Measurements from ENCODE around the gene KHDRBS2. TPM values are rescaled to one million over a fixed set of nuclear protein-coding genes. Genes with fewer than 3 reads are reported as not detected.

The KHDRBS2 gene
- polyA plus RNA-seq, 1 donor (not counting 4 experiments of a cell fraction or from before 2014, with no cell fraction given), result not detected

- Histone ChIP-seq H3K9ac (ENCODE audit: control insufficient read depth, extremely low read depth, insufficient read depth, low read length) (no peak overlapping the region), H3K27me3 (ENCODE audit: control insufficient read depth, extremely low read depth, insufficient read depth, low read length) (no peaks in the 10 kb centered on the region), H3K9me3 (ENCODE audit: control insufficient read depth, low read depth, low read length) (no peaks in the 10 kb centered on the region), H4K20me1 (ENCODE audit: control insufficient read depth, extremely low read depth, insufficient read depth, low read length) (no peaks in the 10 kb centered on the region), H3K9me1 (ENCODE audit: control insufficient read depth, extremely low read depth, insufficient read depth, low read length) (no peaks in the 10 kb centered on the region), H2AFZ (ENCODE audit: control insufficient read depth, low read length) (no peak overlapping the region), H3K4me3 (ENCODE audit: control insufficient read depth in 2 of 3, extremely low read depth in 1 of 3, insufficient read depth in 2 of 3, low read depth in 1 of 3, low read length in 3 of 3) (no peak overlapping the region), H3K36me3 (ENCODE audit: control insufficient read depth in 2 of 2, extremely low read depth in 1 of 2, insufficient read depth in 2 of 2, low read length in 2 of 2) (no peaks in the 10 kb centered on the region), H3K4me2 (ENCODE audit: control insufficient read depth, extremely low read depth, insufficient read depth, low read depth, low read length) (no peak overlapping the region), H3K4me1 (ENCODE audit: control insufficient read depth, extremely low read depth, insufficient read depth, low read length) (no peaks in the 10 kb centered on the region), H3K27ac (ENCODE audit: control insufficient read depth, insufficient read depth, low read length) (no peak overlapping the region), H3K79me2 (ENCODE audit: control insufficient read depth, insufficient read depth, low read length) (no peaks in the 10 kb centered on the region)
- FAIRE-seq (no peak), DNase-seq (ENCODE audit: low read depth, low spot score) (no peak)
- dilution Hi-C loops (cut with MboI; ENCODE audit: extremely low pct_ligation_motif_present, low sequenced_read_pairs), result no loop called here
- TF ChIP-seq CTCF (optimal IDR thresholded peaks at IDR 0.05 in 1 of 3, IDR thresholded peaks at IDR 0.05 in 1 of 3, conservative IDR thresholded peaks at IDR 0.05 in 1 of 3; ENCODE audit: extremely low read depth in 1 of 3, insufficient read depth in 2 of 3, low read length in 3 of 3) (no peak), EZH2 (IDR thresholded peaks at IDR 0.05; ENCODE audit: low read length) (no peak)
Observed at GRCh38 chr6:62059901-62060300, 226.1 kb downstream of the KHDRBS2 start.

DNA sequence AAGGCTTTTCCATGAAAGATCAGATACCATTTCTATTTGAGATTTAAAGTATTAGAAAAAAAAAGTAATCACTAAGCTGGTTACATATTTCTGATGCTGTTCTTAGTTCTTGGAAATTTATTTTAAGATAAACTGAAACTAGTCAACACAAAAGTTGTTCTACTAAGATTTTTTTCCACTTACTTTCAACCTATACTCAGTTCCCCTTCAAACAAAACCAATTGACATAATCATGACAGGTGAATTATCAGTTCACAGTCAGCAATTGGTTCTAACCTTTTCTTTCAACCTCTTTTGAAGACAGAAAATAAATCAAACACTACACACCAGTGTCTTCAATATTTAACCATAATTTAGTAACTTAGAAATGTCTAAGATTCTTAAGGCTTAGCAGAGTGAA is 228.7 kb downstream of the KHDRBS2 start:
- H3K27ac ChIP-seq (ENCODE audit: control insufficient read depth, insufficient read depth, low read length), result no peak overlapping the region
- H3K27me3 ChIP-seq (ENCODE audit: control insufficient read depth, extremely low read depth, insufficient read depth, low read length), result no peaks in the 10 kb centered on the region
- H3K4me3 ChIP-seq (ENCODE audit: control insufficient read depth in 2 of 3, extremely low read depth in 1 of 3, insufficient read depth in 2 of 3, low read depth in 1 of 3, low read length in 3 of 3), result no peak overlapping the region
- H3K9me1 ChIP-seq (ENCODE audit: control insufficient read depth, extremely low read depth, insufficient read depth, low read length), result no peaks in the 10 kb centered on the region
- no peak overlapping the region for H3K4me2 ChIP-seq (ENCODE audit: control insufficient read depth, extremely low read depth, insufficient read depth, low read depth, low read length)
- TF ChIP-seq EZH2 (IDR thresholded peaks at IDR 0.05; ENCODE audit: low read length) (no peak), CTCF (optimal IDR thresholded peaks at IDR 0.05 in 1 of 3, IDR thresholded peaks at IDR 0.05 in 1 of 3, conservative IDR thresholded peaks at IDR 0.05 in 1 of 3; ENCODE audit: extremely low read depth in 1 of 3, insufficient read depth in 2 of 3, low read length in 3 of 3) (no peak)
- no peak for DNase-seq (ENCODE audit: low read depth, low spot score)
- H3K9me3 ChIP-seq (ENCODE audit: control insufficient read depth, low read depth, low read length), result no peaks in the 10 kb centered on the region
- H3K9ac ChIP-seq (ENCODE audit: control insufficient read depth, extremely low read depth, insufficient read depth, low read length), result no peak overlapping the region
- H3K36me3 ChIP-seq (ENCODE audit: control insufficient read depth in 2 of 2, extremely low read depth in 1 of 2, insufficient read depth in 2 of 2, low read length in 2 of 2), result no peaks in the 10 kb centered on the region
- dilution Hi-C loops (cut with MboI; ENCODE audit: extremely low pct_ligation_motif_present, low sequenced_read_pairs), result no loop called here
- no peak overlapping the region for H2AFZ ChIP-seq (ENCODE audit: control insufficient read depth, low read length)
- no peaks in the 10 kb centered on the region for H3K4me1 ChIP-seq (ENCODE audit: control insufficient read depth, extremely low read depth, insufficient read depth, low read length)
- H4K20me1 ChIP-seq (ENCODE audit: control insufficient read depth, extremely low read depth, insufficient read depth, low read length), result no peaks in the 10 kb centered on the region
- H3K79me2 ChIP-seq (ENCODE audit: control insufficient read depth, insufficient read depth, low read length), result no peaks in the 10 kb centered on the region
- FAIRE-seq, result no peak
